ENCODE results near the gene CNOT9. TPM values are rescaled to one million over a fixed set of nuclear protein-coding genes. Genes with fewer than 3 reads are reported as not detected.
A peak's percentile ranks its signal among the peaks of the same experiment; 100 is the strongest.

Gene CNOT9, protein sequence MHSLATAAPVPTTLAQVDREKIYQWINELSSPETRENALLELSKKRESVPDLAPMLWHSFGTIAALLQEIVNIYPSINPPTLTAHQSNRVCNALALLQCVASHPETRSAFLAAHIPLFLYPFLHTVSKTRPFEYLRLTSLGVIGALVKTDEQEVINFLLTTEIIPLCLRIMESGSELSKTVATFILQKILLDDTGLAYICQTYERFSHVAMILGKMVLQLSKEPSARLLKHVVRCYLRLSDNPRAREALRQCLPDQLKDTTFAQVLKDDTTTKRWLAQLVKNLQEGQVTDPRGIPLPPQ
- total RNA-seq (2021; ENCODE audit: unreplicated experiment), result 73.0 TPM
- 46.5 TPM for polyA plus RNA-seq (2012; ENCODE audit: insufficient read length)
- percentile 94 among the genes with signal in this experiment for Bru-seq, nascent RNA
- BruChase-seq, experiment 1, labeled RNA remaining after a 2-hour chase, result percentile 95 among the genes with signal in this experiment
- percentile 94 among the genes with signal in this experiment for BruChase-seq, experiment 2, labeled RNA remaining after a 6-hour chase
- long read RNA-seq, full-length matches to known transcripts, result 46 of 60 reads
- long read RNA-seq, partial matches to known transcripts, result 4 of 60 reads
- long read RNA-seq, other reads (novel, unspliced or antisense), result 10 of 60 reads

DNA sequence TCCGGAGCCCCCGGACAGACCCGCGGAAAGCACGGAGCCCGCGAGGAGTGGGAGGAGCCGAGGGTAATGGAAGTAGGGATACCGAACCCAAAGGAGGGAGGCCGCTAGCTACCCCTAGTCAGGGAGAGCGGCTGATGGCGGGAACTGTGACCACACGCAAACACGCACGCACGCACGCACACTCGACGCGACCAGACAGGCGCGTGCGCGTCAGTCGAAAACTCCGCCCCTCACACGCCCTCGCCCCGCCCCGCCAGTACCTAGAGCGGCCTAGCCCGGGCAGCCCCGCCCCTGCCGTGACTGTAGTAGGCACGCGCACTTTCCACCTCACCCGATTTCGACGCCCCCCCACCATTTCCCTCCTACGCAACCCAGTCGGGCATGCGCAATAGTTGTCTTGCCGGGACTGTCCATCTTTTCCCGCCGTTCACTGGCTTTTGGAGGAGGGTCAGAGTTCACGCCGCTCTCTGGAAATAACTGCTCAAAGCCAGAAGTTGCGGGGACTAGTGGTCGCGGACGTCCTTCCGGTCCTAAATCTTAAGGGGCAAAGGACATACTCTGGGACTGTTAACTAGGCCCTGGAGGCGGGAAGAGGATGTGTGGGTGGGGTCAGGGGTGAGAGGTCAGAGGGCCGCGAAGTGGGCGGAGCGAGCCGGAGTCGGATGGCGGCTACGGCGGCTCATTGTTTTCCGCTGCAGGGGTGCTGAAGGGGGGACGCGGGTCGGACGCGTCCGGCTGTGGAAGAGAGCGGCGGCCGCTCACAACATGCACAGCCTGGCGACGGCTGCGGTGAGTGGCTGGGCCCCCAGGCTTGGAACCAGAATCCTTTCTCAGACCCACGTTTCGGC is at the start of gene CNOT9, which contains the start of gene USP37:
TSS of gene CNOT9 (plus strand) at position 650 of the 848 bp plus-strand sequence. CDS start at position 766, 116 bp downstream.
TSS of gene USP37 (minus strand) at position 162 of the 848 bp plus-strand sequence. CDS start 9,698 bp downstream, outside the sequence.
- CTCF ChIA-PET, result no interaction called here
- ATAC-seq, result peak; percentile 95
- Histone ChIP-seq H3K4me3 (ENCODE audit: low read depth in 2 of 2, low read length in 2 of 2) (peak within 1 kb of the TSS; percentile 95), H3K36me3 (ENCODE audit: control insufficient read depth, insufficient read depth, low read length) (peaks cover 8% of the 10 kb centered on the region), H3K4me1 (ENCODE audit: control insufficient read depth, insufficient read depth, low read length) (peaks cover 18% of the 10 kb centered on the region), H3K9me3 (ENCODE audit: control insufficient read depth, insufficient read depth, low read depth, low read length) (no peaks in the 10 kb centered on the region), H3K27ac (ENCODE audit: low read length) (peak within 1 kb of the TSS; percentile 97), H3K27me3 (ENCODE audit: control insufficient read depth, insufficient read depth, low read length) (no peaks in the 10 kb centered on the region)
- intact Hi-C loops (cut with micrococcal nuclease; ENCODE audit: unreplicated experiment), result no loop called here
- POLR2A ChIA-PET, result no interaction called here
- TF ChIP-seq SIN3A (IDR thresholded peaks at IDR 0.05; ENCODE audit: borderline replicate concordance, insufficient read depth, low read depth, low read length) (peak; percentile 93; the same call in 1 of the 2 replicates), TCF7L2 (IDR thresholded peaks at IDR 0.05; ENCODE audit: low read depth, low read length) (no peak; the same call in 1 of the 2 replicates), POLR2AphosphoS5 (IDR thresholded peaks at IDR 0.05; ENCODE audit: low read depth, low read length) (peak; percentile 81)
- BruUV-seq (replicated peaks), result no TSS peak
- DNase-seq (ENCODE audit: low read depth, low spot score), result peak; percentile 91
- in situ Hi-C loops (cut with HindIII; ENCODE audit: low pct_unique_long_range_greater_than_20kb, low sequenced_read_pairs), result no loop called here

- no peak for TF ChIP-seq POLR2AphosphoS5 (IDR thresholded peaks at IDR 0.05; ENCODE audit: low read depth, low read length)
- TF ChIP-seq TCF7L2 (IDR thresholded peaks at IDR 0.05; ENCODE audit: low read depth, low read length), result no peak
- TF ChIP-seq SIN3A (IDR thresholded peaks at IDR 0.05; ENCODE audit: borderline replicate concordance, insufficient read depth, low read depth, low read length), result no peak
- no peak for TF ChIP-seq REST (IDR thresholded peaks at IDR 0.05; ENCODE audit: insufficient read depth in 1 of 2, low read depth in 2 of 2, low read length in 1 of 2)
- TF ChIP-seq, protein P1, sequence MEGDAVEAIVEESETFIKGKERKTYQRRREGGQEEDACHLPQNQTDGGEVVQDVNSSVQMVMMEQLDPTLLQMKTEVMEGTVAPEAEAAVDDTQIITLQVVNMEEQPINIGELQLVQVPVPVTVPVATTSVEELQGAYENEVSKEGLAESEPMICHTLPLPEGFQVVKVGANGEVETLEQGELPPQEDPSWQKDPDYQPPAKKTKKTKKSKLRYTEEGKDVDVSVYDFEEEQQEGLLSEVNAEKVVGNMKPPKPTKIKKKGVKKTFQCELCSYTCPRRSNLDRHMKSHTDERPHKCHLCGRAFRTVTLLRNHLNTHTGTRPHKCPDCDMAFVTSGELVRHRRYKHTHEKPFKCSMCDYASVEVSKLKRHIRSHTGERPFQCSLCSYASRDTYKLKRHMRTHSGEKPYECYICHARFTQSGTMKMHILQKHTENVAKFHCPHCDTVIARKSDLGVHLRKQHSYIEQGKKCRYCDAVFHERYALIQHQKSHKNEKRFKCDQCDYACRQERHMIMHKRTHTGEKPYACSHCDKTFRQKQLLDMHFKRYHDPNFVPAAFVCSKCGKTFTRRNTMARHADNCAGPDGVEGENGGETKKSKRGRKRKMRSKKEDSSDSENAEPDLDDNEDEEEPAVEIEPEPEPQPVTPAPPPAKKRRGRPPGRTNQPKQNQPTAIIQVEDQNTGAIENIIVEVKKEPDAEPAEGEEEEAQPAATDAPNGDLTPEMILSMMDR (IDR thresholded peaks at IDR 0.05), result no peak
- intact Hi-C loops (cut with micrococcal nuclease; ENCODE audit: unreplicated experiment), result no loop called here
Observed at GRCh38 chr2:218518876-218519275, 49.8 kb upstream of the CNOT9 start.

More at GRCh38 chr2:218518876-218519275, 49.8 kb upstream of the CNOT9 start:
- Histone ChIP-seq H3K4me1 (ENCODE audit: control insufficient read depth, insufficient read depth, low read length) (no peaks in the 10 kb centered on the region), H3K4me3 (ENCODE audit: low read depth in 2 of 2, low read length in 2 of 2) (no peak overlapping the region), H3K27ac (ENCODE audit: low read length) (no peak overlapping the region), H3K27me3 (ENCODE audit: control insufficient read depth, insufficient read depth, low read length) (no peaks in the 10 kb centered on the region), H3K9me3 (ENCODE audit: control insufficient read depth, insufficient read depth, low read depth, low read length) (no peaks in the 10 kb centered on the region), H3K36me3 (ENCODE audit: control insufficient read depth, insufficient read depth, low read length) (no peaks in the 10 kb centered on the region)
- ChIA-PET CTCF (no interaction called here), POLR2A (no interaction called here)
- BruUV-seq (replicated peaks), result no TSS peak
- DNase-seq (ENCODE audit: low read depth, low spot score) (no peak), ATAC-seq (no peak)
- in situ Hi-C loops (cut with HindIII; ENCODE audit: low pct_unique_long_range_greater_than_20kb, low sequenced_read_pairs), result no loop called here

All from Panc1 (cell line).